Measurements from ENCODE around the gene TSEN54. TPM values are rescaled to one million over a fixed set of nuclear protein-coding genes. Genes with fewer than 3 reads are reported as not detected.

The TSEN54 gene
- polyA plus RNA-seq, 1 of the 3 experiments (the other 2 are of a cell fraction): 29.8 TPM

GRCh38 chr17:75503976-75504346 lies 12.4 kb upstream of the TSEN54 start:
- Histone ChIP-seq H3K9me3 (no peaks in the 10 kb centered on the region), H3K4me2 (no peak overlapping the region), H3K9ac (no peak overlapping the region), H3K79me2 (ENCODE audit: insufficient read depth) (no peaks in the 10 kb centered on the region), H3K36me3 (replicated peaks in 1 of 2; ENCODE audit: control insufficient read depth in 1 of 2, insufficient read depth in 2 of 2, low read length in 1 of 2) (peaks cover 10 to 61% of the 10 kb centered on the region in 2 experiments), H3K27me3 (ENCODE audit: insufficient read depth) (no peaks in the 10 kb centered on the region), H3K4me3 (ENCODE audit: low read depth in 2 of 2, low read length in 1 of 2) (no peak overlapping the region), H3K27ac (ENCODE audit: low read depth in 2 of 2, low read length in 1 of 2) (no peak overlapping the region), H2AFZ (ENCODE audit: low read depth) (no peak overlapping the region), H3F3A (replicated peaks; ENCODE audit: insufficient read depth) (no peaks in the 10 kb centered on the region), H3K9me2 (no peaks in the 10 kb centered on the region), H4K20me1 (ENCODE audit: insufficient read depth) (peaks cover 11% of the 10 kb centered on the region; the same call in 1 of the 2 replicates), H3K4me1 (ENCODE audit: control insufficient read depth in 1 of 2, insufficient read depth in 2 of 2, low read depth in 1 of 2, low read length in 1 of 2) (peaks cover 0 to 4% of the 10 kb centered on the region in 2 experiments; a peak in 1 of 4 replicates)
- 89% methylated on average over 12 of the region's 13 CpGs for WGBS (ENCODE audit: low lambda C conversion rate)
- no peak for TF ChIP-seq EZH2phosphoT487 (IDR thresholded peaks at IDR 0.05; ENCODE audit: borderline replicate concordance, low read depth)
- no peak for TF ChIP-seq YY1 (IDR thresholded peaks at IDR 0.05; ENCODE audit: low read depth)
- TF ChIP-seq MXI1 (IDR thresholded peaks at IDR 0.05; ENCODE audit: low read depth, low read length): no peak
- no peak for TF ChIP-seq MAX (IDR thresholded peaks at IDR 0.05; ENCODE audit: low read depth)
- no peak for TF ChIP-seq CTCF (IDR thresholded peaks at IDR 0.05)
- no peak for TF ChIP-seq PBX3 (IDR thresholded peaks at IDR 0.05)
- TF ChIP-seq RAD21 (IDR thresholded peaks at IDR 0.05; ENCODE audit: low read length): no peak
- no peak for TF ChIP-seq TAF1 (IDR thresholded peaks at IDR 0.05; ENCODE audit: borderline replicate concordance, low read depth, low read length)
- TF ChIP-seq FOXM1 (IDR thresholded peaks at IDR 0.05; ENCODE audit: low read depth): no peak
- TF ChIP-seq FOSL2 (IDR thresholded peaks at IDR 0.05; ENCODE audit: borderline replicate concordance, low read depth): no peak
- TF ChIP-seq ZBTB33 (IDR thresholded peaks at IDR 0.05; ENCODE audit: borderline replicate concordance, low read depth): no peak
- TF ChIP-seq GABPA (IDR thresholded peaks at IDR 0.05; ENCODE audit: low read depth): no peak
- no peak for TF ChIP-seq TEAD4 (IDR thresholded peaks at IDR 0.05; ENCODE audit: borderline replicate concordance, insufficient read depth)
- no peak for TF ChIP-seq USF2 (IDR thresholded peaks at IDR 0.05; ENCODE audit: borderline replicate concordance, low read depth, low read length)
- no peak for TF ChIP-seq TCF12 (IDR thresholded peaks at IDR 0.05)
- no peak for TF ChIP-seq CHD2 (IDR thresholded peaks at IDR 0.05; ENCODE audit: low read length, partially characterized antibody)
- no peak for TF ChIP-seq USF1 (IDR thresholded peaks at IDR 0.05; ENCODE audit: borderline replicate concordance, low read depth)
- no peak for TF ChIP-seq EP300 (IDR thresholded peaks at IDR 0.05; ENCODE audit: borderline replicate concordance in 1 of 2, low read depth in 1 of 2, low read length in 1 of 2)
- TF ChIP-seq ELF1 (IDR thresholded peaks at IDR 0.05): no peak
- CTCF ChIA-PET: interaction anchor here (0.6 to 5.6 kb wide), 14 partner anchors 8 to 422 kb away, joined by 3 to 37 read pairs (median 4); partner anchors contain the start of gene TSEN54
- no peak for DNase-seq
- POLR2A ChIA-PET: no interaction called here
